ENCODE measurements around the gene IL9R. TPM values are rescaled to one million over a fixed set of nuclear protein-coding genes. Genes with fewer than 3 reads are reported as not detected.
A peak's percentile ranks its signal among the peaks of the same experiment; 100 is the strongest.

Gene IL9R
- total and polyA plus RNA-seq, 4 donors = 0.28 to 1.2 (median 0.51) TPM

- H3K4me3 ChIP-seq = no peak overlapping the region
- H3K27ac ChIP-seq (ENCODE audit: low read depth in 1 of 2, low read length in 1 of 2) = no peak overlapping the region
- ATAC-seq (ENCODE audit: insufficient read depth, low FRiP score) = no peak
- no peaks in the 10 kb centered on the region for H3K27me3 ChIP-seq (ENCODE audit: control insufficient read depth in 3 of 3, insufficient read depth in 3 of 3, low read length in 2 of 3)
- no peak overlapping the region for H3K9ac ChIP-seq (ENCODE audit: insufficient read depth in 1 of 2, low read length in 2 of 2)
- WGBS, 2 donors = 78 to 79% methylated on average over 3 of the region's 3 CpGs
- H3K36me3 ChIP-seq (ENCODE audit: control insufficient read depth in 4 of 4, insufficient read depth in 4 of 4, low read length in 4 of 4) = no peaks in the 10 kb centered on the region
- no peak for TF ChIP-seq CTCF (IDR thresholded peaks at IDR 0.05; ENCODE audit: control extremely low read depth, extremely low read depth)
- H3K4me1 ChIP-seq (ENCODE audit: control insufficient read depth in 5 of 5, insufficient read depth in 5 of 5, low read length in 5 of 5) = no peaks in the 10 kb centered on the region
- peaks cover 0 to 14% (median 1%) of the 10 kb centered on the region in 4 donors for H3K9me3 ChIP-seq (ENCODE audit: control insufficient read depth in 4 of 4, insufficient read depth in 3 of 4, low read length in 3 of 4)
- no peak for DNase-seq
These were observed 44.4 kb upstream of the IL9R start for GRCh38 chrX:155953055-155953454.

- H3K4me3 ChIP-seq = no peak overlapping the region
- WGBS, 2 donors = 37 to 41% methylated on average over 1 of the region's 1 CpG
- H3K9me3 ChIP-seq (ENCODE audit: control insufficient read depth in 4 of 4, insufficient read depth in 3 of 4, low read length in 3 of 4) = peaks cover 0 to 12% (median 1%) of the 10 kb centered on the region in 4 donors
- ATAC-seq (ENCODE audit: insufficient read depth, low FRiP score) (no peak), DNase-seq (no peak)
- H3K9ac ChIP-seq (ENCODE audit: insufficient read depth in 1 of 2, low read length in 2 of 2) = no peak overlapping the region
- H3K27ac ChIP-seq (ENCODE audit: low read depth in 1 of 2, low read length in 1 of 2) = no peak overlapping the region
- no peaks in the 10 kb centered on the region for H3K27me3 ChIP-seq (ENCODE audit: control insufficient read depth in 3 of 3, insufficient read depth in 3 of 3, low read length in 2 of 3)
- no peak for TF ChIP-seq CTCF (IDR thresholded peaks at IDR 0.05; ENCODE audit: control extremely low read depth, extremely low read depth)
- no peaks in the 10 kb centered on the region for H3K4me1 ChIP-seq (ENCODE audit: control insufficient read depth in 5 of 5, insufficient read depth in 5 of 5, low read length in 5 of 5)
- H3K36me3 ChIP-seq (ENCODE audit: control insufficient read depth in 4 of 4, insufficient read depth in 4 of 4, low read length in 4 of 4) = no peaks in the 10 kb centered on the region
These were observed 42.7 kb upstream of the IL9R start for GRCh38 chrX:155954793-155955192.

- ATAC-seq (ENCODE audit: insufficient read depth, low FRiP score) = no peak
- Histone ChIP-seq H3K27me3 (ENCODE audit: control insufficient read depth in 3 of 3, insufficient read depth in 3 of 3, low read length in 2 of 3) (no peaks in the 10 kb centered on the region), H3K9me3 (ENCODE audit: control insufficient read depth in 4 of 4, insufficient read depth in 3 of 4, low read length in 3 of 4) (peaks cover 0 to 3% (median 1%) of the 10 kb centered on the region in 4 donors), H3K36me3 (ENCODE audit: control insufficient read depth in 4 of 4, insufficient read depth in 4 of 4, low read length in 4 of 4) (no peaks in the 10 kb centered on the region), H3K27ac (ENCODE audit: low read depth in 1 of 2, low read length in 1 of 2) (no peak overlapping the region), H3K9ac (ENCODE audit: insufficient read depth in 1 of 2, low read length in 2 of 2) (no peak overlapping the region), H3K4me3 (no peak overlapping the region), H3K4me1 (ENCODE audit: control insufficient read depth in 5 of 5, insufficient read depth in 5 of 5, low read length in 5 of 5) (no peaks in the 10 kb centered on the region)
- DNase-seq = no peak
- 84 to 86% methylated on average over 9 of the region's 9 CpGs for WGBS, 2 donors
- no peak for TF ChIP-seq CTCF (IDR thresholded peaks at IDR 0.05; ENCODE audit: control extremely low read depth, extremely low read depth)
These were observed 41.4 kb upstream of the IL9R start for GRCh38 chrX:155956099-155956498.

GRCh38 chrX:155956649-155957048 is 40.8 kb upstream of the IL9R start:
- 67 to 69% methylated on average over 3 of the region's 3 CpGs for WGBS, 2 donors
- H3K27me3 ChIP-seq (ENCODE audit: control insufficient read depth in 3 of 3, insufficient read depth in 3 of 3, low read length in 2 of 3) = no peaks in the 10 kb centered on the region
- no peak overlapping the region for H3K27ac ChIP-seq (ENCODE audit: low read depth in 1 of 2, low read length in 1 of 2)
- DNase-seq = peak in 1 of 3 donors; percentile 3
- H3K9ac ChIP-seq (ENCODE audit: insufficient read depth in 1 of 2, low read length in 2 of 2) = no peak overlapping the region
- H3K4me3 ChIP-seq = no peak overlapping the region
- no peaks in the 10 kb centered on the region for H3K36me3 ChIP-seq (ENCODE audit: control insufficient read depth in 4 of 4, insufficient read depth in 4 of 4, low read length in 4 of 4)
- no peak for ATAC-seq (ENCODE audit: insufficient read depth, low FRiP score)
- peaks cover 0 to 3% (median 1%) of the 10 kb centered on the region in 4 donors for H3K9me3 ChIP-seq (ENCODE audit: control insufficient read depth in 4 of 4, insufficient read depth in 3 of 4, low read length in 3 of 4)
- no peaks in the 10 kb centered on the region for H3K4me1 ChIP-seq (ENCODE audit: control insufficient read depth in 5 of 5, insufficient read depth in 5 of 5, low read length in 5 of 5)
- no peak for TF ChIP-seq CTCF (IDR thresholded peaks at IDR 0.05; ENCODE audit: control extremely low read depth, extremely low read depth)
